HUES64 (cell line): ENCODE results near the gene SEMA6A.

ENCODE experiments used
- H3K27ac ChIP-seq: 2 replicates; pipeline ENCODE4 v1.7.0; 2013; ENCODE audit warnings: low read depth, low read length, inconsistent platforms
- H3K27me3 ChIP-seq: 2 replicates; pipeline ENCODE4 v1.6.1; 2013; ENCODE audit warnings: mild to moderate bottlenecking, low read length; ENCODE audit not compliant: insufficient read depth
- H3K36me3 ChIP-seq: 2 replicates; pipeline ENCODE4 v1.6.1; 2013; ENCODE audit warnings: mild to moderate bottlenecking, low read length; ENCODE audit not compliant: insufficient read depth
- H3K4me1 ChIP-seq: 2 replicates; pipeline ENCODE4 v1.6.1; 2013; ENCODE audit warnings: mild to moderate bottlenecking, low read length, moderate library complexity; ENCODE audit not compliant: insufficient read depth
- H3K4me3 ChIP-seq: 2 replicates; pipeline ENCODE4 v1.5.1; 2013; ENCODE audit warnings: mild to moderate bottlenecking, low read length, moderate library complexity
- H3K9ac ChIP-seq: 2 replicates; pipeline ENCODE4 v1.6.1; 2013; ENCODE audit warnings: mild to moderate bottlenecking, low read depth, low read length
- H3K9me3 ChIP-seq: 2 replicates; pipeline ENCODE4 v1.6.1; 2013; ENCODE audit warnings: low read depth, low read length; ENCODE audit not compliant: insufficient read depth
- WGBS: fragments of 150-250, 120-280 bp; methylation state at CpG from one replicate; pipeline ENCODE4 v1.1.7; 2013; ENCODE audit warnings: missing lambda C conversion rate; 5-methylcytosine and 5-hydroxymethylcytosine counted together

SEMA6A gene

GRCh38 chr5:116600876-116601275 lies 26.3 kb upstream of the SEMA6A start:
- WGBS, result 75% methylated on average over 2 of the region's 3 CpGs
- Histone ChIP-seq H3K9me3 (no peaks in the 10 kb centered on the region), H3K36me3 (no peaks in the 10 kb centered on the region), H3K4me3 (no peak overlapping the region), H3K27me3 (no peaks in the 10 kb centered on the region), H3K9ac (no peak overlapping the region), H3K27ac (no peak overlapping the region), H3K4me1 (peaks cover 9% of the 10 kb centered on the region)

- Histone ChIP-seq H3K27me3 (no peaks in the 10 kb centered on the region), H3K4me3 (no peak overlapping the region), H3K9ac (no peak overlapping the region), H3K27ac (no peak overlapping the region), H3K9me3 (no peaks in the 10 kb centered on the region), H3K36me3 (no peaks in the 10 kb centered on the region), H3K4me1 (no peaks in the 10 kb centered on the region)
- 100% methylated on average over 1 of the region's 1 CpG for WGBS
These were observed 24.3 kb upstream of the SEMA6A start for GRCh38 chr5:116598911-116599310.

GRCh38 chr5:116595498-116595897 lies 20.9 kb upstream of the SEMA6A start:
- H3K27me3 ChIP-seq, result no peaks in the 10 kb centered on the region
- no peaks in the 10 kb centered on the region for H3K9me3 ChIP-seq
- no peak overlapping the region for H3K27ac ChIP-seq
- no peak overlapping the region for H3K4me3 ChIP-seq
- H3K4me1 ChIP-seq, result peaks cover 5% of the 10 kb centered on the region; the same call in 1 of the 2 replicates
- WGBS, result 84% methylated on average over 3 of the region's 3 CpGs
- no peak overlapping the region for H3K9ac ChIP-seq
- no peaks in the 10 kb centered on the region for H3K36me3 ChIP-seq

- Histone ChIP-seq H3K9ac (no peak overlapping the region), H3K9me3 (no peaks in the 10 kb centered on the region), H3K27me3 (no peaks in the 10 kb centered on the region), H3K4me1 (peaks cover 5% of the 10 kb centered on the region; the same call in 1 of the 2 replicates), H3K27ac (no peak overlapping the region), H3K36me3 (no peaks in the 10 kb centered on the region), H3K4me3 (no peak overlapping the region)
- 83% methylated on average over 5 of the region's 5 CpGs for WGBS
These were observed 18.7 kb upstream of the SEMA6A start for GRCh38 chr5:116593340-116593739.

- Histone ChIP-seq H3K9me3 (no peaks in the 10 kb centered on the region), H3K27me3 (no peaks in the 10 kb centered on the region), H3K27ac (no peak overlapping the region), H3K9ac (no peak overlapping the region), H3K36me3 (no peaks in the 10 kb centered on the region), H3K4me1 (peaks cover 8% of the 10 kb centered on the region; the same call in 1 of the 2 replicates), H3K4me3 (no peak overlapping the region)
- 89% methylated on average over 3 of the region's 3 CpGs for WGBS
These were observed 10.6 kb upstream of the SEMA6A start for GRCh38 chr5:116585227-116585626.

- Histone ChIP-seq H3K27ac (no peak overlapping the region), H3K27me3 (no peaks in the 10 kb centered on the region), H3K36me3 (no peaks in the 10 kb centered on the region), H3K9ac (no peak overlapping the region), H3K9me3 (no peaks in the 10 kb centered on the region), H3K4me1 (peaks cover 11% of the 10 kb centered on the region), H3K4me3 (no peak overlapping the region)
- WGBS, result 93% methylated on average over 3 of the region's 3 CpGs
These were observed 9.2 kb upstream of the SEMA6A start for GRCh38 chr5:116583862-116584222.

- Histone ChIP-seq H3K4me1 (peaks cover 17% of the 10 kb centered on the region), H3K27ac (no peak overlapping the region), H3K4me3 (no peak overlapping the region), H3K36me3 (no peaks in the 10 kb centered on the region), H3K9me3 (no peaks in the 10 kb centered on the region), H3K9ac (no peak overlapping the region), H3K27me3 (no peaks in the 10 kb centered on the region)
These were observed 8.7 kb upstream of the SEMA6A start for GRCh38 chr5:116583085-116583861.

- whole genome bisulfite sequencing, result no CpG with 5 or more reads among the region's 1 CpG
- H3K4me3 ChIP-seq, result no peak overlapping the region
- H3K27me3 ChIP-seq, result no peaks in the 10 kb centered on the region
- H3K9ac ChIP-seq, result no peak overlapping the region
- H3K4me1 ChIP-seq, result peaks cover 26% of the 10 kb centered on the region
- H3K36me3 ChIP-seq, result no peaks in the 10 kb centered on the region
- H3K27ac ChIP-seq, result no peak overlapping the region
- no peaks in the 10 kb centered on the region for H3K9me3 ChIP-seq
These were observed 7.3 kb upstream of the SEMA6A start for GRCh38 chr5:116581910-116582309.

- H3K27ac ChIP-seq, result no peak overlapping the region
- 85% methylated on average over 6 of the region's 6 CpGs for WGBS
These were observed 4.5 kb upstream of the SEMA6A start for GRCh38 chr5:116579144-116579543.

GRCh38 chr5:116578676-116579075 lies 4.1 kb upstream of the SEMA6A start:
- no peaks in the 10 kb centered on the region for H3K9me3 ChIP-seq
- no peak overlapping the region for H3K9ac ChIP-seq
- H3K27ac ChIP-seq, result no peak overlapping the region
- no peak overlapping the region for H3K4me3 ChIP-seq
- 74% methylated on average over 3 of the region's 3 CpGs for whole genome bisulfite sequencing
- H3K27me3 ChIP-seq, result no peaks in the 10 kb centered on the region
- H3K4me1 ChIP-seq, result peaks cover 28% of the 10 kb centered on the region
- no peaks in the 10 kb centered on the region for H3K36me3 ChIP-seq

More at GRCh38 chr5:116579144-116579543, 4.5 kb upstream of the SEMA6A start:
- no peaks in the 10 kb centered on the region for H3K36me3 ChIP-seq
- no peak overlapping the region for H3K9ac ChIP-seq
- H3K9me3 ChIP-seq, result no peaks in the 10 kb centered on the region
- H3K4me1 ChIP-seq, result peaks cover 30% of the 10 kb centered on the region
- H3K4me3 ChIP-seq, result no peak overlapping the region
- H3K27me3 ChIP-seq, result no peaks in the 10 kb centered on the region

- WGBS, result 69% methylated on average over 12 of the region's 12 CpGs
- H3K27me3 ChIP-seq, result no peaks in the 10 kb centered on the region
- H3K9ac ChIP-seq, result no peak overlapping the region
- peaks cover 22% of the 10 kb centered on the region for H3K4me1 ChIP-seq
- H3K4me3 ChIP-seq, result peak overlapping the region; percentile 95; the same call in 1 of the 2 replicates
- no peaks in the 10 kb centered on the region for H3K9me3 ChIP-seq
- H3K27ac ChIP-seq, result no peak overlapping the region
- no peaks in the 10 kb centered on the region; the same call in 1 of the 2 replicates for H3K36me3 ChIP-seq
These were observed 2.6 kb upstream of the SEMA6A start for GRCh38 chr5:116577064-116577788.
